ENCODE data around the gene LEAP2. TPM values are rescaled to one million over a fixed set of nuclear protein-coding genes. Genes with fewer than 3 reads are reported as not detected.

The LEAP2 gene
- total and polyA plus RNA-seq, 8 donors = 0.92 to 2.3 (median 1.4) TPM; not detected in 2

GRCh38 chr5:132834057-132834456 lies 39.4 kb upstream of the LEAP2 start:
- TF ChIP-seq CTCF (IDR thresholded peaks at IDR 0.05) = no peak
- TF ChIP-seq EP300 (IDR thresholded peaks at IDR 0.05) = no peak
- TF ChIP-seq POLR2A (IDR thresholded peaks at IDR 0.05) = no peak
- no peak for TF ChIP-seq POLR2AphosphoS5 (IDR thresholded peaks at IDR 0.05)
- H3K36me3 ChIP-seq = no peaks in the 10 kb centered on the region
- intact Hi-C loops (cut with DNase I; ENCODE audit: low total_unique reads) = no loop called here
- no peaks in the 10 kb centered on the region for H3K9me3 ChIP-seq
- H3K4me1 ChIP-seq = peaks cover 8 to 38% (median 32%) of the 10 kb centered on the region in 4 donors
- no peak for DNase-seq
- no peak overlapping the region for H3K4me3 ChIP-seq
- WGBS, 5 donors = 94 to 99% (median 97%) methylated on average over 3 of the region's 3 CpGs
- no peak overlapping the region for H3K27ac ChIP-seq
- H3K27me3 ChIP-seq = peaks cover 0 to 25% (median 0%) of the 10 kb centered on the region in 3 donors

GRCh38 chr5:132836852-132837251 lies 36.6 kb upstream of the LEAP2 start:
- DNase-seq = no peak
- peaks cover 9 to 38% (median 24%) of the 10 kb centered on the region in 4 donors for H3K4me1 ChIP-seq
- H3K36me3 ChIP-seq = no peaks in the 10 kb centered on the region
- no peaks in the 10 kb centered on the region for H3K27me3 ChIP-seq
- H3K27ac ChIP-seq = peak overlapping the region; percentile 44 to 92 (median 74)
- H3K9me3 ChIP-seq = no peaks in the 10 kb centered on the region
- no peak overlapping the region for H3K4me3 ChIP-seq
- intact Hi-C loops (cut with DNase I; ENCODE audit: low total_unique reads) = no loop called here
- 80 to 100% (median 100%) methylated on average over 1 of the region's 1 CpG for WGBS, 5 donors
- TF ChIP-seq POLR2AphosphoS5 (IDR thresholded peaks at IDR 0.05) (no peak), EP300 (IDR thresholded peaks at IDR 0.05) (no peak), CTCF (IDR thresholded peaks at IDR 0.05) (no peak), POLR2A (IDR thresholded peaks at IDR 0.05) (no peak)

GRCh38 chr5:132837868-132838267 lies 35.6 kb upstream of the LEAP2 start:
- H3K27ac ChIP-seq = peak overlapping the region; percentile 30 to 92 (median 74)
- no peaks in the 10 kb centered on the region for H3K36me3 ChIP-seq
- no peaks in the 10 kb centered on the region for H3K27me3 ChIP-seq
- DNase-seq = peak; percentile 75 to 82
- intact Hi-C loops (cut with DNase I; ENCODE audit: low total_unique reads) = no loop called here
- no peak overlapping the region for H3K4me3 ChIP-seq
- TF ChIP-seq EP300 (IDR thresholded peaks at IDR 0.05) = no peak
- TF ChIP-seq POLR2AphosphoS5 (IDR thresholded peaks at IDR 0.05) = peak in 2 of 3 donors; percentile 81 to 86
- WGBS, 5 donors = 23 to 42% (median 38%) methylated on average over 2 of the region's 2 CpGs
- H3K9me3 ChIP-seq = no peaks in the 10 kb centered on the region
- H3K4me1 ChIP-seq = peaks cover 9 to 38% (median 24%) of the 10 kb centered on the region in 4 donors

GRCh38 chr5:132838516-132839282 lies 34.8 kb upstream of the LEAP2 start:
- no peaks in the 10 kb centered on the region for H3K9me3 ChIP-seq
- H3K4me3 ChIP-seq = no peak overlapping the region
- WGBS, 5 donors = 51 to 75% (median 67%) methylated on average over 3 of the region's 3 CpGs
- no peak for DNase-seq
- H3K4me1 ChIP-seq = peaks cover 9 to 38% (median 24%) of the 10 kb centered on the region in 4 donors
- H3K27me3 ChIP-seq = no peaks in the 10 kb centered on the region
- TF ChIP-seq POLR2A (IDR thresholded peaks at IDR 0.05) = no peak
- no peak for TF ChIP-seq CTCF (IDR thresholded peaks at IDR 0.05)
- TF ChIP-seq POLR2AphosphoS5 (IDR thresholded peaks at IDR 0.05) = no peak
- no peak for TF ChIP-seq EP300 (IDR thresholded peaks at IDR 0.05)
- peak overlapping the region; percentile 30 to 92 (median 70) for H3K27ac ChIP-seq
- intact Hi-C loops (cut with DNase I; ENCODE audit: low total_unique reads) = no loop called here
- no peaks in the 10 kb centered on the region for H3K36me3 ChIP-seq
